ENCODE results near the gene NOP58. TPM values are rescaled to one million over a fixed set of nuclear protein-coding genes. Genes with fewer than 3 reads are reported as not detected.

Gene NOP58
- total RNA-seq, 1 donor from 2014 or later: 103 TPM

DNA sequence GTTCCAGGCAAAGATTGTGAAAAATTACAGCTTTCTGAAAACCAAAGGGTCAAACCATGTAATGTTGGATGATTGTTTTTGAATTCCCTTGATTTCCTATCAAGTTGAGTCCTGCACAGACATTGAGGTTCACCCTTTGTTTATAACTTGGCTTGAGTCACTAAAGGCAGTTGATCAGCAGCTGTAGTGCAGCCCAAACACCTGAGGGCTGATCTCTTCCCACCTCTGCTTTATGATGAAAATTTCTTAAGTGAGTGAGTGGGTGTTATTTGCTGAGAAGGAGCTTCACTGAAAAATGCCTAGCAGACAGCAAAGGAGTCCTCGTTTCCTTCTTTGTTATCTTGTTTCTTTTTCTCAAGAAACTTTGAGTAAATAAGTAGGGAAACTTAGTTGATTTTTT is 78.6 kb downstream of the NOP58 start:
- Mint-ChIP-seq H3K27me3 (ENCODE audit: low read depth) (no peaks in the 10 kb centered on the region), H3K9me3 (no peaks in the 10 kb centered on the region), H3K27ac (ENCODE audit: unreplicated experiment) (no peak overlapping the region), H3K4me3 (no peak overlapping the region), H3K4me1 (no peaks in the 10 kb centered on the region), H3K36me3 (ENCODE audit: low read depth) (no peaks in the 10 kb centered on the region)
- TF ChIP-seq, protein P1, sequence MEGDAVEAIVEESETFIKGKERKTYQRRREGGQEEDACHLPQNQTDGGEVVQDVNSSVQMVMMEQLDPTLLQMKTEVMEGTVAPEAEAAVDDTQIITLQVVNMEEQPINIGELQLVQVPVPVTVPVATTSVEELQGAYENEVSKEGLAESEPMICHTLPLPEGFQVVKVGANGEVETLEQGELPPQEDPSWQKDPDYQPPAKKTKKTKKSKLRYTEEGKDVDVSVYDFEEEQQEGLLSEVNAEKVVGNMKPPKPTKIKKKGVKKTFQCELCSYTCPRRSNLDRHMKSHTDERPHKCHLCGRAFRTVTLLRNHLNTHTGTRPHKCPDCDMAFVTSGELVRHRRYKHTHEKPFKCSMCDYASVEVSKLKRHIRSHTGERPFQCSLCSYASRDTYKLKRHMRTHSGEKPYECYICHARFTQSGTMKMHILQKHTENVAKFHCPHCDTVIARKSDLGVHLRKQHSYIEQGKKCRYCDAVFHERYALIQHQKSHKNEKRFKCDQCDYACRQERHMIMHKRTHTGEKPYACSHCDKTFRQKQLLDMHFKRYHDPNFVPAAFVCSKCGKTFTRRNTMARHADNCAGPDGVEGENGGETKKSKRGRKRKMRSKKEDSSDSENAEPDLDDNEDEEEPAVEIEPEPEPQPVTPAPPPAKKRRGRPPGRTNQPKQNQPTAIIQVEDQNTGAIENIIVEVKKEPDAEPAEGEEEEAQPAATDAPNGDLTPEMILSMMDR (conservative IDR thresholded peaks at IDR 0.05): no peak
- no peak for DNase-seq (ENCODE audit: low read depth, low spot score)

DNA sequence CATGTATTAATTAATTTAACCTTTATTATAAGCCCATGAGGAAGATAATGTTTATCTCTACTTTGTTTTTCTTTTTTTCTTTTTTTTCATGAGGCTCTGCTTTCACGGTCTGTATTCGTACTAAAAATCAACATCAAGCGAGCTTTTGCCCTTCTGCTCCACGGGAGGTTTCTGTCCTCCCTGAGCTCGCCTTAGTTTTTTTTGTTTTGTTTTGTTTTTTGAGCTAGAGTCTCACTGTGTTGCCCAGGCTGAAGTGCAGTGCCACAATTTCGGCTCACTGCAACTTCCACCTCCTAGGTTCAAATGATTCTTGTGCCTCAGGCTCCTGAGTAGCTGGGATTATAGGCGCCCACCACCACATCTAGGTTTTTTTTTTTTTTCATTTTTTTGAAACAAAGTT is 80.6 kb downstream of the NOP58 start:
- H3K4me3 Mint-ChIP-seq: no peak overlapping the region
- no peaks in the 10 kb centered on the region for H3K36me3 Mint-ChIP-seq (ENCODE audit: low read depth)
- H3K27me3 Mint-ChIP-seq (ENCODE audit: low read depth): no peaks in the 10 kb centered on the region
- H3K27ac Mint-ChIP-seq (ENCODE audit: unreplicated experiment): no peak overlapping the region
- TF ChIP-seq, protein P1 (conservative IDR thresholded peaks at IDR 0.05): no peak
- no peaks in the 10 kb centered on the region for H3K4me1 Mint-ChIP-seq
- no peak for DNase-seq (ENCODE audit: low read depth, low spot score)
- no peaks in the 10 kb centered on the region for H3K9me3 Mint-ChIP-seq

Other genes with a start within 250 kb of the NOP58 start
- gene FZD7, start 231.9 kb upstream of the NOP58 start, total RNA-seq: 89.1 and 91.0 TPM in 2 replicates
- gene KIAA2012, start 192.5 kb upstream of the NOP58 start, total RNA-seq: 0.07 and 0.34 TPM in 2 replicates
- 128 and 139 TPM in 2 replicates for gene SUMO1, start 27.2 kb upstream of the NOP58 start, total RNA-seq
- 17.5 and 19.4 TPM in 2 replicates for gene BMPR2, start 110.6 kb downstream of the NOP58 start, total RNA-seq

All from neural crest cell (in vitro differentiated cells).